Transverse colon (tissue), 4 donors: Measurements from ENCODE around the gene ENG. TPM values are rescaled to one million over a fixed set of nuclear protein-coding genes. Genes with fewer than 3 reads are reported as not detected.

Experiments used
- DNase-seq: peaks from one replicate; pipeline ENCODE4 v3.0.0-alpha.2; 2019
- H3K27ac ChIP-seq, 4 donors: fragments of 200-600 bp; sonication (generic); 2 replicates each; pipeline ENCODE4 v1.5.1; 2016 to 2018; ENCODE audit warnings: inconsistent platforms in 4 of 4
- H3K27me3 ChIP-seq: fragments of 200-600 bp; sonication (generic); 2 replicates; pipeline ENCODE4 v1.5.1; 2017; ENCODE audit warnings: inconsistent platforms
- H3K36me3 ChIP-seq, 4 donors: fragments of 200-600 bp; sonication (generic); 2 replicates each; pipeline ENCODE4 v1.5.1; 2017 to 2019; ENCODE audit warnings: inconsistent platforms in 4 of 4
- H3K4me1 ChIP-seq, 4 donors: fragments of 200-600 bp; sonication (generic); 2 replicates each; pipeline ENCODE4 v1.5.1; 2017 to 2020; ENCODE audit warnings: inconsistent platforms in 4 of 4
- H3K4me3 ChIP-seq, 4 donors: fragments of 200-600 bp; sonication (generic); 1 replicate in 1 of 4; 2 replicates in 3 of 4; pipeline versions ENCODE4 v1.5.1 to v1.6.1; 2017 to 2019; ENCODE audit warnings: inconsistent platforms in 4 of 4
- H3K9me3 ChIP-seq, 2 donors: fragments of 200-600 bp; sonication (generic); 2 replicates each; pipeline ENCODE4 v1.5.1; 2017 to 2019; ENCODE audit warnings: inconsistent platforms in 2 of 2
- EP300 ChIP-seq: sonication (generic); formaldehyde crosslinking; IDR thresholded peaks from one replicate; pipeline ENCODE4 v1.6.1; 2017; ENCODE audit warnings: antibody characterized with exemption, low read depth
- POLR2A ChIP-seq: fragments of 450-650 bp; IDR thresholded peaks from one replicate; pipeline ENCODE4 v1.6.1; 2016; ENCODE audit warnings: antibody characterized with exemption, mild to moderate bottlenecking, moderate library complexity
- POLR2AphosphoS5 ChIP-seq, 3 donors: sonication (generic); formaldehyde crosslinking; IDR thresholded peaks; one replicate each; pipeline ENCODE4 v1.6.1; 2016; ENCODE audit warnings: antibody characterized with exemption in 3 of 3
- WGBS, 2 donors: methylation state at CpG; one replicate each; pipeline ENCODE4 v1.1.5; 2018; ENCODE audit warnings: low coverage in 1 of 2; 5-methylcytosine and 5-hydroxymethylcytosine counted together
- in situ Hi-C, 4 donors: fragments of 200-750 bp; cut with MboI; loops; one replicate each; pipeline versions ENCODE4 v1.15.0 to v1.15.1; 2017; ENCODE audit warnings: low sequenced_read_pairs in 3 of 4, low pct_ligation_motif_present in 1 of 4, low pct_unique_long_range_greater_than_20kb in 1 of 4
- intact Hi-C: fragments of 100-400 bp; cut with DNase I; formaldehyde crosslinking; loops from one replicate; pipeline ENCODE4 v1.15.1; 2023; ENCODE audit warnings: low total_unique reads
- total RNA-seq, 4 donors: library from RNA; depleted of rRNA; stranded (reverse); fragments of >200 nt; gene quantifications; one replicate each; pipeline ENCODE4 v1.1.0, GENCODE V29; 2016
- TF ChIP-seq, protein P1 (sequence below), 5 experiments: fragments of 200-600 bp in 3 of 5; fragments of 450-650 bp in 2 of 5; sonication (generic) in 3 of 5; IDR thresholded peaks; 1 replicate in 2 of 5; 2 replicates in 3 of 5; pipeline ENCODE4 v1.5.1; 2016 to 2017; ENCODE audit warnings: antibody characterized with exemption in 5 of 5, inconsistent platforms in 3 of 5, mild to moderate bottlenecking in 2 of 5, moderate library complexity in 1 of 5

Gene ENG
- total RNA-seq, 4 donors from 2014 or later = 10.6 to 23.9 (median 17.0) TPM

GRCh38 chr9:127814619-127815511, 39.6 kb downstream of the ENG start:
- no peaks in the 10 kb centered on the region for H3K27me3 ChIP-seq
- WGBS, 2 donors = 90% methylated on average over 2 to 11 of the region's 11 CpGs

DNA sequence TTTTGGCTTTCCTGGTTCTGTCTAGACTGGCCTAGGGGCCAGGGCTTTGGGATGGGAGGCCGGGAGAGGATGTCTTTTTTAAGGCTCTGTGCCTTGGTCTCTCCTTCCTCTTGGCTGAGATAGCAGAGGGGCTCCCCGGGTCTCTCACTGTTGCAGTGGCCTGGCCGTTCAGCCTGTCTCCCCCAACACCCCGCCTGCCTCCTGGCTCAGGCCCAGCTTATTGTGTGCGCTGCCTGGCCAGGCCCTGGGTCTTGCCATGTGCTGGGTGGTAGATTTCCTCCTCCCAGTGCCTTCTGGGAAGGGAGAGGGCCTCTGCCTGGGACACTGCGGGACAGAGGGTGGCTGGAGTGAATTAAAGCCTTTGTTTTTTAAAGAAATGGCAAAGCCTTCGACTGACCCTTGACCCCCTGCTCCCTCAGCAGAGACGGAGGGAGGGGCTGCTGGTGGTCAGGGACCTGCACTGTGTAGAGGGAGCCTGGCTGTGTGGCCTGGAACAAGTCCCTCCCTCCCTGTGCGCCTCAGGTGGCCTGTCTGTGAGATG, 40.7 kb downstream of the ENG start:
- no peak for DNase-seq
- Histone ChIP-seq H3K4me3 (no peak overlapping the region), H3K9me3 (no peaks in the 10 kb centered on the region), H3K27me3 (no peaks in the 10 kb centered on the region), H3K4me1 (peaks cover 5 to 11% (median 7%) of the 10 kb centered on the region in 4 donors), H3K27ac (no peak overlapping the region), H3K36me3 (peaks cover 0 to 20% (median 4%) of the 10 kb centered on the region in 4 donors)
- in situ Hi-C loops = no loop called here
- TF ChIP-seq EP300 = no peak
- no peak for TF ChIP-seq POLR2AphosphoS5 (IDR thresholded peaks at IDR 0.05)
- TF ChIP-seq, protein P1, sequence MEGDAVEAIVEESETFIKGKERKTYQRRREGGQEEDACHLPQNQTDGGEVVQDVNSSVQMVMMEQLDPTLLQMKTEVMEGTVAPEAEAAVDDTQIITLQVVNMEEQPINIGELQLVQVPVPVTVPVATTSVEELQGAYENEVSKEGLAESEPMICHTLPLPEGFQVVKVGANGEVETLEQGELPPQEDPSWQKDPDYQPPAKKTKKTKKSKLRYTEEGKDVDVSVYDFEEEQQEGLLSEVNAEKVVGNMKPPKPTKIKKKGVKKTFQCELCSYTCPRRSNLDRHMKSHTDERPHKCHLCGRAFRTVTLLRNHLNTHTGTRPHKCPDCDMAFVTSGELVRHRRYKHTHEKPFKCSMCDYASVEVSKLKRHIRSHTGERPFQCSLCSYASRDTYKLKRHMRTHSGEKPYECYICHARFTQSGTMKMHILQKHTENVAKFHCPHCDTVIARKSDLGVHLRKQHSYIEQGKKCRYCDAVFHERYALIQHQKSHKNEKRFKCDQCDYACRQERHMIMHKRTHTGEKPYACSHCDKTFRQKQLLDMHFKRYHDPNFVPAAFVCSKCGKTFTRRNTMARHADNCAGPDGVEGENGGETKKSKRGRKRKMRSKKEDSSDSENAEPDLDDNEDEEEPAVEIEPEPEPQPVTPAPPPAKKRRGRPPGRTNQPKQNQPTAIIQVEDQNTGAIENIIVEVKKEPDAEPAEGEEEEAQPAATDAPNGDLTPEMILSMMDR (IDR thresholded peaks at IDR 0.05) = no peak
- TF ChIP-seq POLR2A = no peak
- WGBS, 2 donors = 60% methylated on average over 9 of the region's 9 CpGs; no CpG with 5 or more reads in 1 of the 2 donors
- intact Hi-C loops = no loop called here

More at GRCh38 chr9:127814619-127815511, 39.6 kb downstream of the ENG start:
- Histone ChIP-seq H3K4me3 (no peak overlapping the region), H3K36me3 (peaks cover 0 to 20% (median 4%) of the 10 kb centered on the region in 4 donors), H3K9me3 (no peaks in the 10 kb centered on the region), H3K4me1 (peaks cover 0 to 3% (median 0%) of the 10 kb centered on the region in 4 donors), H3K27ac (no peak overlapping the region)
- in situ Hi-C loops = no loop called here
- intact Hi-C loops = no loop called here
- TF ChIP-seq EP300 = no peak
- no peak for TF ChIP-seq POLR2AphosphoS5 (IDR thresholded peaks at IDR 0.05)
- TF ChIP-seq POLR2A = no peak
- no peak for DNase-seq

DNA sequence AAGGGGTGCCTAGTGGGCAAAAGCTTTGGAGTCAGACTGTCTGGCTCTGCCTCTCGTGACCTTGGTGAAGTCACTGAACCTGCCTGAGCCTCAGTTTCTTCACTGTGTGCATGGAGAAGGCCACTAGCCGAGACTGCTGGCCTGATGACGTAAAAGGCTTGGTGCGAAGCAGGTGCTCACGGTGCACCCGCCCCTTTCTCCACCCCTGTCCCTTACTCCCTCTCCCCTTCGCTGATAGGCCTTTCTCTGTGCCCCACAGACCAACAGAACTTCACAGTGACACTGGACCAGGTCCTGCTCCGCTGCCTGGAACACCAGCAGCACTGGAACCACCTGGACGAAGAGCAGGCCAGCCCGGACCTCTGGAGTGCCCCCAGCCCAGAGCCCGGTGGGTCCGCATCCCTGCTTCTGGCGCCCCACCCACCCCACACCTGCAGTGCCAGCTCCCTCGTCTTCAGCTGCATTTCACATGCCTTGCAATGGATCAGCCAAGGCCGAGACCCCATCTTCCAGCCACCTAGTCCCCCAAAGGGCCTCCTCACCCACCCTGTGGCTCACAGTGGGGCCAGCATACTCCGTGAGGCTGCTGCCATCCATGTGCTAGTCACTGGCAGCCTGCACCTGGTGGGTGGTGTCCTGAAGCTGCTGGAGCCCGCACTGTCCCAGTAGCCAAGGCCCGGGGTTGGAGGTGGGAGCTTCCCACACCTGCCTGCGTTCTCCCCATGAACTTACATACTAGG, 41.4 kb downstream of the ENG start:
- Histone ChIP-seq H3K36me3 (peaks cover 0 to 20% (median 4%) of the 10 kb centered on the region in 4 donors), H3K9me3 (no peaks in the 10 kb centered on the region), H3K27me3 (no peaks in the 10 kb centered on the region), H3K4me3 (no peak overlapping the region), H3K27ac (no peak overlapping the region), H3K4me1 (peaks cover 5 to 11% (median 7%) of the 10 kb centered on the region in 4 donors)
- intact Hi-C loops (no loop called here), in situ Hi-C loops (no loop called here)
- TF ChIP-seq POLR2A (no peak), EP300 (no peak), POLR2AphosphoS5 (IDR thresholded peaks at IDR 0.05) (no peak)
- TF ChIP-seq, protein P1 (IDR thresholded peaks at IDR 0.05) = no peak
- DNase-seq = no peak
- 90 to 100% methylated on average over 7 to 19 of the region's 19 CpGs for WGBS, 2 donors

- intact Hi-C loops (no loop called here), in situ Hi-C loops (no loop called here)
- peaks cover 5 to 11% (median 7%) of the 10 kb centered on the region in 4 donors for H3K4me1 ChIP-seq
- no peaks in the 10 kb centered on the region for H3K27me3 ChIP-seq
- TF ChIP-seq, protein P1 (IDR thresholded peaks at IDR 0.05) = no peak
- TF ChIP-seq POLR2AphosphoS5 (IDR thresholded peaks at IDR 0.05) = no peak
- no peak for TF ChIP-seq EP300
- no peak for TF ChIP-seq POLR2A
- H3K9me3 ChIP-seq = no peaks in the 10 kb centered on the region
- no peak overlapping the region for H3K4me3 ChIP-seq
- WGBS, 2 donors = 85 to 98% methylated on average over 5 to 6 of the region's 6 CpGs
- no peak for DNase-seq
- no peak overlapping the region for H3K27ac ChIP-seq
- H3K36me3 ChIP-seq = peaks cover 0 to 20% (median 4%) of the 10 kb centered on the region in 4 donors
Observed at GRCh38 chr9:127812011-127812410, 42.4 kb downstream of the ENG start.
